ENCODE data around the gene DBX1.
"Not testable (repeated sequence)": the region's sequence is repeated elsewhere in the genome, so short reads cannot be mapped to it uniquely, and the experiment has no call there.

Gene DBX1

GRCh38 chr11:20160425-20161229 lies at the start of gene DBX1:
Gene DBX1, minus strand, starts transcription at chr11:20160475. Its CDS starts 151 bp downstream, at chr11:20160324.
- no peak for DNase-seq

- DNase-seq, result no peak
Measured at GRCh38 chr11:20208622-20209111, 48.4 kb upstream of the DBX1 start.

GRCh38 chr11:20207781-20208621 lies 47.7 kb upstream of the DBX1 start:
- DNase-seq, result no peak

GRCh38 chr11:20205807-20206206 lies 45.5 kb upstream of the DBX1 start:
- no peak for DNase-seq

GRCh38 chr11:20204681-20205080 lies 44.4 kb upstream of the DBX1 start:
- no peak for DNase-seq

GRCh38 chr11:20203831-20204230 lies 43.6 kb upstream of the DBX1 start:
- no peak for DNase-seq

- DNase-seq, result no peak
Measured at GRCh38 chr11:20201231-20201630, 41.0 kb upstream of the DBX1 start.

GRCh38 chr11:20200331-20200955 lies 40.2 kb upstream of the DBX1 start:
- DNase-seq, result not testable (repeated sequence)

GRCh38 chr11:20197881-20198280 lies 37.6 kb upstream of the DBX1 start:
- DNase-seq, result no peak

GRCh38 chr11:20194470-20194869 lies 34.2 kb upstream of the DBX1 start:
- no peak for DNase-seq

GRCh38 chr11:20193307-20193706 lies 33.0 kb upstream of the DBX1 start:
- DNase-seq, result no peak

GRCh38 chr11:20192641-20193040 lies 32.4 kb upstream of the DBX1 start:
- no peak for DNase-seq

GRCh38 chr11:20192151-20192550 lies 31.9 kb upstream of the DBX1 start:
- DNase-seq, result no peak

GRCh38 chr11:20178976-20179375 lies 18.7 kb upstream of the DBX1 start:
- DNase-seq, result no peak

- DNase-seq, result no peak
Measured at GRCh38 chr11:20177136-20177535, 16.9 kb upstream of the DBX1 start.

- no peak for DNase-seq
Measured at GRCh38 chr11:20172721-20173447, 12.6 kb upstream of the DBX1 start.

- DNase-seq, result no peak
Measured at GRCh38 chr11:20163783-20164481, 3.7 kb upstream of the DBX1 start.

GRCh38 chr11:20162824-20163782 lies 2.8 kb upstream of the DBX1 start:
- peak; percentile 30 for DNase-seq

GRCh38 chr11:20161923-20162744 lies 1.9 kb upstream of the DBX1 start:
- DNase-seq, result no peak
